Ammon's horn (tissue), 1 donor: ENCODE data around the gene SDC3.

Experiments used
- DNase-seq: peaks from one replicate; pipeline ENCODE4 v3.0.0-alpha.2; 2016; ENCODE audit warnings: low spot score

SDC3 gene

DNA sequence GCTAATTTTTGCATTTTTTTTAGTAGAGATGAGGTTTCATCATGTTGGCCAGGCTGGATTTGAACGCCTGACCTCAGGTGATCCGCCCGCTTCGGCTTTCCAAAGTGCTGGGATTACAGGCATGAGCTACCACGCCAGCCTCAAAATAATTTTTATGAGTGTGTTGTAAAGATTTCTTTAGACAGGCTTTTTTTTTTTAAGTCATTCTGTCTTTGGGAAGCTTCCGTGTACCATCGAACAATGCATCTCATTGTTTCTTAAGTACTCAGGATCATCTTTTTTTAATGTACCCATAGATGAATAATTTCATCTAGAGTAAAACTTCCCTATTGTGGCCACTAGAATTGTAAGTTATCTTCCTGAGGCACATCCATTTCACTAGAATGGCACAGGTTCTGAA, 19.6 kb upstream of the SDC3 start:
- no peak for DNase-seq

DNA sequence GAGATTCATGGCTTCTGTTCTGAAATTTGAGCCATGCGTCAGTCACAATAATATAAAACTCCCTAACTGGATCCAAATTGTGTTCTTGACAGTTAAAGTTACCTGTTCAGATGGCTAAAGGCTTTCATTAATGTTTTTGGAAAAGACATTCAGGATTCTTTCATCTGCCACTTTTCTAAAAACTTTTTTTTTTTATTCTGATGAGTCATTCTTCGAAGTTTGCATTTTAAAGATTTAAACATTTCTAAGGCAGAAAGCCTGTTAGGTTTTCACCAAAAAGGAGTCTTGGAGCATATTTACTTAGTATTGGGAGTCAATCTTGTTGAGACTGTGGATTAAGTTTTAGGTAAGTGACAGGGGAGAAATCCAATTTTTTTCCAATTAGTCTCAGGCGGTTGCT, 18.9 kb upstream of the SDC3 start:
- DNase-seq = no peak

- DNase-seq = no peak
These were observed 15.0 kb upstream of the SDC3 start for GRCh38 chr1:30923597-30923996.

GRCh38 chr1:30920827-30921226, 12.3 kb upstream of the SDC3 start:
- no peak for DNase-seq

- peak; percentile 51 for DNase-seq
These were observed 10.7 kb upstream of the SDC3 start for GRCh38 chr1:30919025-30919881.

DNA sequence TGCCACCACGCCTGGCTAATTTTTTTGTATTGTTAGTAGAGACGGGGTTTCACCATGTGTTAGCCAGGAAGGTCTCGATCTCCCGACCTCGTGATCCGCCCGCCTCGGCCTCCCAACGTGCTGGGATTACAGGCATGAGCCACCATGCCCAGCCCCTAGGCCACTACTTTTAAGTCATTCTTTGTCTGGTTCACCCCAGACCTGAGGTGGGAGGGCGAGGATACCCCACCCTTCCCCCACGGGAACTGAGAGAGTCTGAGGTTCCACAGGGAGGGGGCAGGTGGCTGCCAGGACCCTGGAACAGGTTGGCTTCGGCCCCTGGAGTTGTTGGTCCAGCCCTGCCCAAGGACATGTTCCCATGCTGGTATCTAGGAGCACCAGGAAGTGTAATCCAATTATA, 7.7 kb upstream of the SDC3 start:
- DNase-seq = no peak

GRCh38 chr1:30915491-30916230, 7.1 kb upstream of the SDC3 start:
- no peak for DNase-seq

GRCh38 chr1:30914931-30915330, 6.4 kb upstream of the SDC3 start:
- no peak for DNase-seq

DNA sequence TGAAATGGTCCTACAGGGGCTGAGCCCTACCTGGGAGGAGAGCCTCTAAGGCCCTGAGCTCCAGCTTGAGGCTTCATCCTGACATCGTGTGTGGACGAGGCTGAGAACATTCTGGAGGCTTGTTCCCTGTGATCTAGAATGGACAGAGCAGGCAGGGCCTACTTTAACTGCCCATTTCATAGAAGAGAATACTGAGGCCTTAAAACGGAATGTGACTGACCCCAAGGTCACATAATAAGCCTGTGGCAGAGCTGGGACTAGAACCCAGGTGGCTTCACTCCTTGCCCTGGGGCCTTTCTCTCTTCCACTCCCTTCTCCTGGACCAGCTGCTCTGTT, 6.0 kb upstream of the SDC3 start:
- no peak for DNase-seq

- peak; percentile 62 for DNase-seq
These were observed 4.5 kb upstream of the SDC3 start for GRCh38 chr1:30912913-30913652.

- DNase-seq = no peak
These were observed 3.7 kb upstream of the SDC3 start for GRCh38 chr1:30912224-30912623.

DNA sequence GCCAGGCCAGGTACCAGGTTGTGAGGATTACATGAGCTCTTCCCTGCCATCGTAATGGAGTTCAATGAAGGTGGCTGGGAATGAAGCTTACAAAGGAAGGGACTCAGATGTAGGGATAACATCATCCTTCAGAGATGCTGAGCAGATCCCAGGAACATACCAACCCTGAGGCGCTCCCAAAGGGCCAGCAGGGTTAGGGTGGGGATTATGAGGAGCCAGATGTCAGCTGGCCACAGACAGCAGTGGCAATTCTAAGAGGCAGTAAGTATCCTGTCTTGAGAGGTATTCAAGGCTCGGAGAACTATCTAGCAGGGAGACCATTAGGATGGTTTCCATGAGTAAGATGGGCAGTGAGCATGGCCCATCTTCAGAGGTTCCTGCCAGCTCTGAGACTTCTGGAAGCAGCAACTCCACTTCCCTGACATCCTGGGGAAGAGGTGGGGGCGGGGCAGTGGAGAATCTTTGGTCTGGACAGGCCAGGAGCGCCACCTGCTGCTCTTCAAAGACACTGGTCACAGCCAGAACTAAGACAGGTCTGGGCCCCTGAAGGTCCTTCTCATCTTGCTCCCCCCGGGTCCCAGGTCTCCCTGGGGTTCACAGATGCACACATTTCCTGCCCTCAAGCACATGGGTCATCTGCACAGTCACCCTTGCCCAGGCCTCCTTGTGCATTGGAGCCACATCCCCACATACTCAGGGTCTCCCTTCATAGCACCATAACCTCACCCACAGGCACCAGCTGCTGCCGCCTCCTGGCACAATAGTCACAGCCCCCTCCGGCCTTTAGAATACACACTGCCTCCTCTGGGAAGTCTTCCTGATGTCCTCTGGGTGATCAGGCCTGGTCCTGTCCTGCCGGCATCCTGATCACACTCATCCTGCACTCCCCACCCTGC, 2.7 kb upstream of the SDC3 start:
- DNase-seq = peak; percentile 92

DNA sequence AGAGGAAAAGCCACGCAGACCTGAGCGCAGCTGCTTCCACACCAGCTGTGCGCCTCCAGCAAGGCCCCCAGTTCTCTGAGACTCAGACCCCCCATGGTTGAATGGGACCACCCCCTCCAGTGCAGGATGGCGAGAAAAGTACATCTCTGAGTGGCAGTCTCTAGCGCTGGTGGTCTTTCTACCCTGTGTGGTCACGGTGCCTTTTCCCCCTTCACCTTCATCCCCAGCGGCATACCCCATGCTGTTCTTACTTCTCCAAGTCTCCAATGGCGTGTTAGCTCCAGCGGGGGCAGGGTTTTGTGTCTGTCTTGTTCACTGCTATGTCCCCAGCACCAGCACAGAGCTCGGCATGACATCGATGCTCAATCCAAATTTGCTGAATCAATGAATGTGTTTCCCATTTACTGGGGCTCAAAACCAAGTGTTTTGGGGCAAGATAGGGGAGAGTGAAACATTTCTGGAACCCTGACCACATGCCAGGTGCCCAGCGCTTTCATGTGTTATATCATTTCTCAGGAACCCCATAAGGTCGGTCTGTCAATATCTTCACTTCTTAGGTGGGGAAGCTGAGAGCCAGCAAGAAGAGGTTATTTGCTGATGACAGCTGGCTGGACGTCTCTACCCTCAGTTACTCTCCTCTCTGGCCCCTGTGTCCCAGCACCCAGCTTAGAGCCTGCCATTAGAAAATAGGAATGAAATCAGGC, 959 bp upstream of the SDC3 start:
- no peak for DNase-seq

DNA sequence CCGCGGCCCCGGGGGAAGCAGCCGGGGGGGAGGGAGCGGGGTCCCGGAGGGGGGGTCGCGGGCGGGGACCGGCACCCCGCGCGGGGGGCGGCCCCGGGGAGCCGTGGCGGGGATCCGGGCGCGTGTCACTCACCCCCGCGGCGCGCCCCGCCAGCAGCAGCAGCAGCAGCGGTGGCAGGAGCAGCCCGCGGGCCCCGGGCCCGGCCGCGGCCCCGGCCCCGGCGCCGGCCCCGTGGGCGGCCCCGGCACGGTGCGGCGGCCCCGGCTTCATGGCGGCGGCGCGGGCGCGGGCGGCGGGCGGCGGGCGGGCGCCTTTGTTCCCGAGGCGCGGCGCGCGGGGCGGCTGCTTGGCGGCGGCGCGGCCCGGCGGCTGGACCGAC, 252 bp downstream of the SDC3 start:
- DNase-seq = no peak

DNA sequence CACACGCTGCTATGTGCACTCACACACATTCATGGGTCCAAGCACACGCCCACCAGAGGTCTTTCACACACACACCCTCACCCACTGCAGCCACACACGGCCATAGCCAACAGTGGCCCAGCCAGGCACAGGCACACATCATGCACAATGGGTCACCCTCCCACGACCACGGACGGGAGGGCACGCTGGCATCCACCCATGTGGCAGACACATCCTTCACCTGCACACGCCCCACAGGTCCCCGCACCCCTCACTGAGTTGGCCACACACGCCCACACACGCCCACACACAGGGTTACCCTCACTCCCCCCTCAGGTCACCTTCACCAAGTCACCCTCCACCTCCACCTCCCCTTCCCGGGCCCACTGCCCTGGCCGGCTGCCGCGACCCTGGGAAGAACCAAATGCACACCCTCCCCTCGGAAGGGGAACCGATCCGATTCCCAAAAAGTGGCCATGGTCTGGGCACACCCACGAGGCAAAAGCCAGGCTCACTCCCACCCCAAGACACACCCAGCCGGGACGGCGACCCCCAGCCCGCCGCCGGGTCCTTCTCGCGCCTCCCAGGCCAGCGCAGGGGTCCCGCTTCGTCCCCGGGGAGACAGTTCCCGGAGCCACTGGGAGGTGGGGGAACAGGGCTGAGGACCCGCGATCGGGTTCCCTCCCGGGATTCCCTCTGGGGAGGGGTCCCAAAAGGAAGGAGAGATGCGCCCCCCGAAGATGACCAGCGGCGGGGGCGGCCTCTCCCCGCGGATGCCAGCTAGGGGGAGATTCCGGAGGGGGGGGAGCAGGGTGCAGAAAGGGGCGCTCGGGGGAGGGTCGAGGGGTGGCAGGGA, 860 bp downstream of the SDC3 start:
- DNase-seq = no peak

DNA sequence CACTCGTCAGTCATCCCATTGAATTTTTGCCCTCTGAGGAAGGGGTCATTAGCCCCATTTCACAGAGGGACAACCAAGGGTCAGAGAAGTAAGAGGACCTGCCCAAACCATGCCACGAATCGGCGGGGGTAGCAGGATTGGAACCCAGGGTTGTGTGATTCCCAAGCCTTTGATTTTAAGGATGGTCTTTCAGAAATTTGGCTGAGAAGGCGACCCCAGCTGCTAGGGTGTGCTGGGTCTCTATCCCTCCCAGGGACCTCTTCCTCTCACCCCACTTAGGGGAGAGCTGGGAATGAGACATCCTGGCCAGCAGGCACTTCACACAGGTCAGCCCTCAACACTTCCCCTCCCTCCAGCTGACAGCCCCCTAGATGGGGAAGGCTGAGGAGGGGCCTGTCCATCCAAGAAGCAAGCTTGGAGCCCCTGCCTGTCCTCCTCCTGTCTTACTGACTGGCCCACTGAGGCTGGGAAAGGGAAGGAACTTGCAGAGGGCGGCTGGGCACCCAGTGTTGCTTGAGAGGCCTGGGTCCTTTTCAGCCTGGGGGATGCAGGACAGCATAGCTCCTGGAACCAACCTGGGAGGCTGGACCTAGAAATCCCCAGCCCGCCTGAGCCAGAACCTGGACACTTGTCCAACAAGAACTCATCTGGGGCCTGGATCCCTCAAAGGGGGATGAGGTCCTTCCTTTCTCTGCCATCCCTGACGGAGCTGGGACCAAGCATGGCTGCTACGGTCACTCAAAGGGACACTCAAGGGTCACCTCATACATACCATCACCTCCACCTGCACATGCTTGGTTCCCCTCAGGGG, 1.7 kb downstream of the SDC3 start:
- DNase-seq = no peak

DNA sequence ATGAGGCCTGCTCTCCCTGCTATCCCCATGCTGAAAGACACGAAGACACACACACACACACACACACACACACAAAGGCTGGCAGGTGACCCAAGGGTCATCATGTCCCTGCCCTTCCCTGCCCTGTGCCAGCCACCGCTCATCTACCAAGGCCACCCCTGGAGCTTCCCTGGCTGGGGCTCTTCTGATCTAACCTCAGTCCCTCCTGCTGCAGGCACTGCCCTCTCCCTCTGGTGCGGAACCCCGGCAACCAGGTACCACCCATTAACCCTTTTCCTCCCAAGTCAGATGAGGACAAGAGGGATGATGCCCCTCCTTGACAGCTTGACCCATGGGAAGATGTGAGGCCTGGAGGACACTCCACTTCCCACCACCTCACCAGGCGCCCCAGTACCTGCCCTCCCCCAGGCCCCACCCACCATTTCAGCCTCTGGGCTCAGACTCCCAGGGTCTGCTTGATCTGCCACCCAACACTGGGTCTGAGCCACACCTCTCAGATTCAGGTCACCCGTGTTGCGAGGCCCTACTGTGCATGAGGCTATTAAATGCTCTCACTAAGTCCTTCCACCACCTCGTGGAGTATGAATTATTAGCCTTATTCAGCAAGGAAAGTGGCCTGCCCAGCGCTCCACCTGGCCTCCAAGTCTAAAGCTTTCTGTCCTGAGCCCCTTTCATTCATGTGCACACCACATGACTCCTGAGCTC, 2.5 kb downstream of the SDC3 start:
- no peak for DNase-seq

GRCh38 chr1:30905403-30905802, 3.2 kb downstream of the SDC3 start:
- no peak for DNase-seq

DNA sequence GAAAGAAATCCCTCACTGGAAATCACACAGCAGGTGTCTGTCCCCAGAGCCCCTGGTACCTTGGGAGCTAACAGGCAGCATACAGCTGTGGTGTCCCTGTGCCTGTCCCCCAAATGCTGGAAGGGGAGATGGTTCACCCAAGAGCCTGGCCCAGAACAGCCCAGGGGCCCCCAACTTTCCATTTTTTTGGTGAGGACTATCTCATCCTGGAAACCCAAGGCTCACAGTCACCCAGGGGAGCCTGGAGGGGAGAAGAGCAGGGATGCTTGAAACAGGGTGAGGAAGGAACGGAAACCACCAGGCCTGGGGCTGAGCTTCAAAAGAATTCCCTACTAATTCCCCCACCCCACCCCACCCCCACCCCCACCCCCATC, 3.6 kb downstream of the SDC3 start:
- DNase-seq = no peak
